Measurements from ENCODE around the gene PLCB1.

The PLCB1 gene

DNA sequence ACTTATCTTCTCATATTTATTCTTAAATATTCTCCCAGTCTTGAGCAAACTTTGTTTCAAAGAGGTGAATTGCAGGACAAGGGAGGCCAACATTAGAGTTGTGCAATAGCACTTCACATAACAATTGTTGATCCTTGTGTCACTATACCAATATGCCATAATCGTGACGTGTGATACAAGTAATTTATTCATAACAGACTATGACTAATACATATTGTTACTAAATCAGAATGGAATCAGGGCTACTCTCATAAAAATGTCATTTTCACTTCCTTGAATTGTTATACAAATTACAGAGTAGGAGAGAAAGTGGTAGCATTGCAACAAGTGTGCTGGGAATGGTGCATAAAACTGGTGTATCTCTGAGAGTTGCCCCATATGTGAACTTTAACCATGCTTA lies 37.2 kb upstream of the PLCB1 start:
- Histone ChIP-seq H3K23ac (ENCODE audit: low read depth, low read length, poor library complexity) (no peak overlapping the region), H3K27me3 (ENCODE audit: control insufficient read depth in 3 of 3, insufficient read depth in 3 of 3, low read depth in 1 of 3, low read length in 3 of 3) (no peaks in the 10 kb centered on the region), H3K4me1 (ENCODE audit: control insufficient read depth in 2 of 2, insufficient read depth in 1 of 2, low read depth in 1 of 2, low read length in 2 of 2) (peaks cover 1 to 2% of the 10 kb centered on the region in 2 donors), H2BK120ac (ENCODE audit: low read depth, low read length) (no peak overlapping the region), H3K36me3 (replicated peaks in 1 of 2; ENCODE audit: control insufficient read depth in 2 of 2, insufficient read depth in 2 of 2, low read length in 2 of 2) (no peaks in the 10 kb centered on the region), H2BK5ac (ENCODE audit: low read length) (no peak overlapping the region), H3K9ac (ENCODE audit: low read depth, low read length, poor library complexity) (no peak overlapping the region), H2AK5ac (ENCODE audit: low read depth, low read length) (no peak overlapping the region), H2BK15ac (ENCODE audit: low read length) (no peak overlapping the region), H3K18ac (ENCODE audit: low read length) (no peak overlapping the region), H3K4me2 (ENCODE audit: insufficient read depth, low read length, poor library complexity, severe bottlenecking) (no peak overlapping the region), H2AFZ (ENCODE audit: low read length) (no peak overlapping the region), H3K79me1 (ENCODE audit: low read depth, low read length) (no peaks in the 10 kb centered on the region), H3K4me3 (ENCODE audit: low read length in 2 of 2) (no peak overlapping the region), H3K27ac (replicated peaks; ENCODE audit: low read length) (no peak overlapping the region), H3K4ac (ENCODE audit: low read length) (no peak overlapping the region), H3K14ac (ENCODE audit: low read length) (no peak overlapping the region), H3K9me3 (replicated peaks in 1 of 2; ENCODE audit: control insufficient read depth in 2 of 2, insufficient read depth in 1 of 2, low read depth in 1 of 2, low read length in 2 of 2) (no peaks in the 10 kb centered on the region), H2BK12ac (ENCODE audit: low read length) (no peak overlapping the region), H4K91ac (ENCODE audit: low read depth, low read length, poor library complexity) (no peak overlapping the region), H4K8ac (ENCODE audit: low read depth, low read length) (no peak overlapping the region)
- no peak for DNase-seq (ENCODE audit: low spot score)
- WGBS, 2 donors (ENCODE audit: extremely low coverage in 2 of 2, insufficient read length in 2 of 2, insufficient replicate concordance in 1 of 2) = no CpG with 5 or more reads among the region's 2 CpGs

DNA sequence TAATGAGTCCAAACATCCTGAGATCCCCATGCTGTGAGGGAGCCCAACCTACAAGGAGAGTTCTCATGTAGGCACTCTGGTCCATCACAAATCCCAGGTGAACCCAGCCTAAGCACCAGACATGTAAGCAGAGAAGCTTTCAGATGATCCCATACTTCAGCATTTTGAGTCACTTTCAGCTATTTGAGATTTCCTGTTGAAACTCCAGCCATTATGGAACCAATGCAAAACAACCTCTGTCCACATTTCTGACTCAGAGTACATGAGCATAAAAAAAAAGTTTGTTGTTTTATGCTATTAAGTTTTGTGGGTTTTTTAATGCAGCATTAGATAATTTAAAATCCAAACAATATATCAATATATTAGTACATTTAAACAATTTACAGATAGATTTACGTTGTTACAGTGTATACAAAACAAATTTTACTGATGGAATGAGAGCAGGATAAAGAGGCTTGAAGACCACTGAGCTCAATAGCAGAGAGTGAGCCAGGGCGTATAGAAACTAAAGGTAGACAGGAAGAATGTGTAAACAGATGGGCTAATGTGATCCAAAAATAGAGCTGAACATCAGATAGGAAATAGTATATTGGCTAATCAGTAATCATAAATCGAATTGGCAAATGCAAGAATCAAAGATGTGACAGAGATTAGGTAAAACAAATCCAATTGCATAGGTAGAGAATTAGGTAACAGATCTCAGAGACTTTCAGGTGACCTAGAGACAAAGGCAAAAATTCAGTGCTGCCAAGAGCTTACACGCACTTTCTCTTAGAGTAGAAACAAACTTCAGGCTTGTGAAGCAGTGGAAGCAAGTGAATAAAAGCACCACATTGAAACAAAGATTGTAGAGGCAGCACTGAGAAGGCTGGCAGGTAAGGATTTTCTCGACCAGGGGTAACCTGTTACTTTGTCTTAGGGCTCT lies 36.2 kb upstream of the PLCB1 start:
- Histone ChIP-seq H4K91ac (ENCODE audit: low read depth, low read length, poor library complexity) (no peak overlapping the region), H2BK12ac (ENCODE audit: low read length) (no peak overlapping the region), H2BK15ac (ENCODE audit: low read length) (no peak overlapping the region), H2BK120ac (ENCODE audit: low read depth, low read length) (no peak overlapping the region), H3K27me3 (ENCODE audit: control insufficient read depth in 3 of 3, insufficient read depth in 3 of 3, low read depth in 1 of 3, low read length in 3 of 3) (no peaks in the 10 kb centered on the region), H3K9ac (ENCODE audit: low read depth, low read length, poor library complexity) (no peak overlapping the region), H3K18ac (ENCODE audit: low read length) (no peak overlapping the region), H3K4me1 (ENCODE audit: control insufficient read depth in 2 of 2, insufficient read depth in 1 of 2, low read depth in 1 of 2, low read length in 2 of 2) (no peaks in the 10 kb centered on the region), H3K14ac (ENCODE audit: low read length) (no peak overlapping the region), H2AK5ac (ENCODE audit: low read depth, low read length) (no peak overlapping the region), H4K8ac (ENCODE audit: low read depth, low read length) (no peak overlapping the region), H3K4me3 (ENCODE audit: low read length in 2 of 2) (no peak overlapping the region), H3K4ac (ENCODE audit: low read length) (no peak overlapping the region), H3K79me1 (ENCODE audit: low read depth, low read length) (no peaks in the 10 kb centered on the region), H2AFZ (ENCODE audit: low read length) (no peak overlapping the region), H3K27ac (replicated peaks; ENCODE audit: low read length) (no peak overlapping the region), H3K36me3 (replicated peaks in 1 of 2; ENCODE audit: control insufficient read depth in 2 of 2, insufficient read depth in 2 of 2, low read length in 2 of 2) (no peaks in the 10 kb centered on the region), H3K4me2 (ENCODE audit: insufficient read depth, low read length, poor library complexity, severe bottlenecking) (no peak overlapping the region), H2BK5ac (ENCODE audit: low read length) (no peak overlapping the region), H3K9me3 (replicated peaks in 1 of 2; ENCODE audit: control insufficient read depth in 2 of 2, insufficient read depth in 1 of 2, low read depth in 1 of 2, low read length in 2 of 2) (no peaks in the 10 kb centered on the region), H3K23ac (ENCODE audit: low read depth, low read length, poor library complexity) (no peak overlapping the region)
- DNase-seq (ENCODE audit: low spot score) = no peak
- WGBS, 2 donors (ENCODE audit: extremely low coverage in 2 of 2, insufficient read length in 2 of 2, insufficient replicate concordance in 1 of 2) = no CpG with 5 or more reads among the region's 5 CpGs

DNA sequence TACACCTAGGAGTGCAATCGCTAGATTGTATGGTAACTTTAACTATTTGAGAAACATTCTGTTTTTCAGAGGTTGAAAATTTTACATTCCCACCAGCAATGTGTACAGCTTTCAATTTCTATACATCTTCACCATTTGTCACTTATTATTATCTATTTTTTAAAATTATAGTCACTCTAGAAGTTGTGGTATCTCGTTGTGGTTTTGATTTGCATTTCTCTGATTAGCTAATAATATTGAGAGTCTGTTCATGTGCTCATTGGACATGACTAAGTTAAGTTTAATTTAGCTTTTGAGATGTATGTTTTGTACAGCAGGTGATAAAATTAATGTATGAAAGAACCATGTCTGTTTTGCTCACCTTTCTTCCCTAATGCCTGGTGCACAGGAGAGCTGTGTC lies 34.8 kb upstream of the PLCB1 start:
- no peak overlapping the region for H3K14ac ChIP-seq (ENCODE audit: low read length)

DNA sequence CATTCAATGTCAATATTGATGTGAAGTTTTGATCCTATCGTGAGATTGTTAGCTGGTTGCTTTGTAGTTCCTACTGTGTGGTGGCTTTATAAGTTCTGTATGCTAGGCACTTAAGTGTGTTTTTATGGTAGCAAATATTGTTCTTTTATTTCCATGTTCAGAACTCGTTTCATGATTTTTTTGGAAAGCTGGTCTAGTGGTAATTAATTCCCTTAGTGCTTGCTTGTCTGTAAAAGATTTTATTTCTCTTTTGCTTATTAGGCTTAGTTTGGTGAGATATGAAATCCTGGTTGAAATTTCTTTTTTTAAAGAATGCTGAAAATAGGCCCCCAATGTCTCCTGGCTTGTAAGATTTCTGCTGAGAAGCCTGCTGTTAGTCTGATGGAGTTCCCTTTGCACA lies 27.8 kb upstream of the PLCB1 start:
- Histone ChIP-seq H3K27me3 (ENCODE audit: control insufficient read depth in 3 of 3, insufficient read depth in 3 of 3, low read depth in 1 of 3, low read length in 3 of 3) (no peaks in the 10 kb centered on the region), H3K27ac (replicated peaks; ENCODE audit: low read length) (no peak overlapping the region), H2AK5ac (ENCODE audit: low read depth, low read length) (no peak overlapping the region), H3K36me3 (replicated peaks in 1 of 2; ENCODE audit: control insufficient read depth in 2 of 2, insufficient read depth in 2 of 2, low read length in 2 of 2) (no peaks in the 10 kb centered on the region), H3K9ac (ENCODE audit: low read depth, low read length, poor library complexity) (no peak overlapping the region), H3K18ac (ENCODE audit: low read length) (no peak overlapping the region), H3K4me2 (ENCODE audit: insufficient read depth, low read length, poor library complexity, severe bottlenecking) (no peak overlapping the region), H2BK12ac (ENCODE audit: low read length) (no peak overlapping the region), H3K14ac (ENCODE audit: low read length) (no peak overlapping the region), H3K4ac (ENCODE audit: low read length) (no peak overlapping the region), H3K23ac (ENCODE audit: low read depth, low read length, poor library complexity) (no peak overlapping the region), H2BK15ac (ENCODE audit: low read length) (no peak overlapping the region), H3K4me1 (ENCODE audit: control insufficient read depth in 2 of 2, insufficient read depth in 1 of 2, low read depth in 1 of 2, low read length in 2 of 2) (no peaks in the 10 kb centered on the region), H3K79me1 (ENCODE audit: low read depth, low read length) (no peaks in the 10 kb centered on the region), H3K9me3 (replicated peaks in 1 of 2; ENCODE audit: control insufficient read depth in 2 of 2, insufficient read depth in 1 of 2, low read depth in 1 of 2, low read length in 2 of 2) (peaks cover 8 to 11% of the 10 kb centered on the region in 2 donors), H4K8ac (ENCODE audit: low read depth, low read length) (no peak overlapping the region), H2AFZ (ENCODE audit: low read length) (no peak overlapping the region), H2BK5ac (ENCODE audit: low read length) (no peak overlapping the region), H3K4me3 (ENCODE audit: low read length in 2 of 2) (no peak overlapping the region), H2BK120ac (ENCODE audit: low read depth, low read length) (no peak overlapping the region), H4K91ac (ENCODE audit: low read depth, low read length, poor library complexity) (no peak overlapping the region)
- no peak for DNase-seq (ENCODE audit: low spot score)
- no CpG with 5 or more reads among the region's 2 CpGs for WGBS, 2 donors (ENCODE audit: extremely low coverage in 2 of 2, insufficient read length in 2 of 2, insufficient replicate concordance in 1 of 2)

More for the DNA sequence above, 34.8 kb upstream of the PLCB1 start:
- Histone ChIP-seq H3K23ac (ENCODE audit: low read depth, low read length, poor library complexity) (no peak overlapping the region), H4K91ac (ENCODE audit: low read depth, low read length, poor library complexity) (no peak overlapping the region), H3K27me3 (ENCODE audit: control insufficient read depth in 3 of 3, insufficient read depth in 3 of 3, low read depth in 1 of 3, low read length in 3 of 3) (no peaks in the 10 kb centered on the region), H4K8ac (ENCODE audit: low read depth, low read length) (no peak overlapping the region), H3K9me3 (replicated peaks in 1 of 2; ENCODE audit: control insufficient read depth in 2 of 2, insufficient read depth in 1 of 2, low read depth in 1 of 2, low read length in 2 of 2) (no peaks in the 10 kb centered on the region), H3K4me3 (ENCODE audit: low read length in 2 of 2) (no peak overlapping the region), H2AK5ac (ENCODE audit: low read depth, low read length) (no peak overlapping the region), H2BK5ac (ENCODE audit: low read length) (no peak overlapping the region), H3K18ac (ENCODE audit: low read length) (no peak overlapping the region), H3K36me3 (replicated peaks in 1 of 2; ENCODE audit: control insufficient read depth in 2 of 2, insufficient read depth in 2 of 2, low read length in 2 of 2) (no peaks in the 10 kb centered on the region), H3K27ac (replicated peaks; ENCODE audit: low read length) (no peak overlapping the region), H3K9ac (ENCODE audit: low read depth, low read length, poor library complexity) (no peak overlapping the region), H2AFZ (ENCODE audit: low read length) (no peak overlapping the region), H3K79me1 (ENCODE audit: low read depth, low read length) (no peaks in the 10 kb centered on the region), H2BK12ac (ENCODE audit: low read length) (no peak overlapping the region), H3K4me2 (ENCODE audit: insufficient read depth, low read length, poor library complexity, severe bottlenecking) (no peak overlapping the region), H2BK120ac (ENCODE audit: low read depth, low read length) (no peak overlapping the region), H2BK15ac (ENCODE audit: low read length) (no peak overlapping the region), H3K4me1 (ENCODE audit: control insufficient read depth in 2 of 2, insufficient read depth in 1 of 2, low read depth in 1 of 2, low read length in 2 of 2) (no peaks in the 10 kb centered on the region), H3K4ac (ENCODE audit: low read length) (no peak overlapping the region)
- no CpG with 5 or more reads among the region's 2 CpGs for WGBS, 2 donors (ENCODE audit: extremely low coverage in 2 of 2, insufficient read length in 2 of 2, insufficient replicate concordance in 1 of 2)
- no peak for DNase-seq (ENCODE audit: low spot score)

Data from neuronal stem cell (in vitro differentiated cells).